HepG2 (cell line): ENCODE data around the gene NUP54. TPM values are rescaled to one million over a fixed set of nuclear protein-coding genes. Genes with fewer than 3 reads are reported as not detected.

Experiments used
- ATAC-seq: fragments of 200-7000 bp; cut with Tn5 transposase; 3 replicates; pipeline ENCODE4 v1.9.1; 2020; ENCODE audit warnings: mild to moderate bottlenecking, moderate library complexity
- BruUV-seq: library from RNA; stranded (reverse); fragments of 400-500 nt; replicated peaks from 2 replicates; lab custom pipeline; 2021; lab: Mats Ljungman, UMichigan
- CTCF ChIA-PET: fragments of 300-600 bp; formaldehyde crosslinking; extraction: SDS; loops from one replicate; lab custom pipeline; 2021; ENCODE audit warnings: low total read pairs, inconsistent platforms, low intra/inter-chr PET ratio; lab: Yijun Ruan, JAX
- POLR2A ChIA-PET: fragments of 350-600 bp; sonication (Branson Sonifier 250); formaldehyde crosslinking; loops from one replicate; lab custom pipeline; 2020; ENCODE audit warnings: antibody characterized with exemption, inconsistent platforms; lab: Yijun Ruan, JAX
- DNase-seq: peaks from one replicate; pipeline ENCODE4 v3.0.0-alpha.2; 2015; ENCODE audit warnings: low spot score
- FAIRE-seq: peaks from 3 replicates; lab custom pipeline; 2011; peaks lifted over from hg19 to GRCh38; lab: Jason Lieb, UNC
- H2AFZ ChIP-seq: one replicate; pipeline ENCODE4 v1.6.1; 2011; ENCODE audit warnings: low read length, inconsistent platforms
- H3K27ac ChIP-seq: fragments of 300-600 bp; 3 replicates; pipeline ENCODE4 v1.8.0; 2011; ENCODE audit warnings: mixed run types, mild to moderate bottlenecking, mixed read lengths, low read length, inconsistent platforms; ENCODE audit not compliant: insufficient read depth; ENCODE audit errors: extremely low read length
- H3K27me3 ChIP-seq, 2 experiments: fragments of 200-600 bp in 1 of 2; 2 replicates in 1 of 2; 3 replicates in 1 of 2; pipeline versions ENCODE4 v1.6.0 to v1.8.0; 2011; ENCODE audit warnings: low read length in 2 of 2, mild to moderate bottlenecking in 2 of 2, moderate library complexity in 2 of 2, inconsistent platforms in 1 of 2; ENCODE audit not compliant: insufficient read depth in 2 of 2, control insufficient read depth in 1 of 2
- H3K36me3 ChIP-seq, 2 experiments: fragments of 200-600 bp in 1 of 2; replicated peaks in 1 of 2; 2 replicates in 1 of 2; 3 replicates in 1 of 2; pipeline versions ENCODE4 v1.5.1 to v1.8.0; 2011; ENCODE audit warnings: low read length in 2 of 2, inconsistent platforms in 1 of 2; ENCODE audit not compliant: insufficient read depth in 2 of 2, control insufficient read depth in 1 of 2
- H3K4me1 ChIP-seq: 2 replicates; pipeline ENCODE4 v1.5.1; 2012; ENCODE audit warnings: low read length, inconsistent platforms; ENCODE audit not compliant: insufficient read depth
- H3K4me2 ChIP-seq: 2 replicates; pipeline ENCODE4 v1.6.0; 2011; ENCODE audit warnings: low read depth, low read length, inconsistent platforms
- H3K4me3 ChIP-seq, 3 experiments: fragments of 200-600 bp in 1 of 3; sonication (generic), shearing (Covaris generic) in 1 of 3; replicated peaks in 1 of 3; 2 replicates each; pipeline ENCODE4 v1.5.1; 2011 to 2016; ENCODE audit warnings: low read length in 3 of 3, inconsistent platforms in 2 of 3, low read depth in 2 of 3, mild to moderate bottlenecking in 2 of 3, control low read depth in 1 of 3, mixed read lengths in 1 of 3; ENCODE audit not compliant: insufficient read depth in 1 of 3
- H3K79me2 ChIP-seq: one replicate; pipeline ENCODE4 v1.6.1; 2011; ENCODE audit warnings: low read length, inconsistent platforms; ENCODE audit not compliant: insufficient read depth
- H3K9ac ChIP-seq: 2 replicates; pipeline ENCODE4 v1.6.0; 2011; ENCODE audit warnings: mild to moderate bottlenecking, low read depth, low read length, inconsistent platforms; ENCODE audit not compliant: insufficient read depth
- H3K9me3 ChIP-seq: 2 replicates; pipeline ENCODE4 v1.5.1; 2012; ENCODE audit warnings: mild to moderate bottlenecking, low read length
- H4K20me1 ChIP-seq: 2 replicates; pipeline ENCODE4 v1.6.0; 2011; ENCODE audit warnings: inconsistent platforms, mild to moderate bottlenecking, low read length, moderate library complexity; ENCODE audit not compliant: insufficient read depth
- AHDC1 ChIP-seq: sonication (generic); formaldehyde crosslinking; IDR thresholded peaks from 2 replicates; pipeline ENCODE4 v1.5.1; 2020; ENCODE audit warnings: mild to moderate bottlenecking, missing genetic modification reagents, borderline replicate concordance
- IRF2 ChIP-seq: IDR thresholded peaks from 2 replicates; pipeline ENCODE4 v1.6.1; 2018; ENCODE audit warnings: missing genetic modification reagents, missing compliant biosample characterization
- STAG1 ChIP-seq: sonication (generic); formaldehyde crosslinking; IDR thresholded peaks from 2 replicates; pipeline ENCODE4 v1.4.0; 2020; ENCODE audit warnings: missing genetic modification reagents
- TEF ChIP-seq: sonication (generic); formaldehyde crosslinking; IDR thresholded peaks from 2 replicates; pipeline ENCODE4 v1.5.0; 2020; ENCODE audit warnings: missing genetic modification reagents
- ZFP82 ChIP-seq: sonication (generic); formaldehyde crosslinking; IDR thresholded peaks from 2 replicates; pipeline ENCODE4 v1.5.1; 2020; ENCODE audit warnings: mild to moderate bottlenecking, missing genetic modification reagents, borderline replicate concordance
- ZNF326 ChIP-seq: sonication (generic); formaldehyde crosslinking; IDR thresholded peaks from 2 replicates; pipeline ENCODE4 v1.4.0; 2020; ENCODE audit warnings: missing genetic modification reagents, borderline replicate concordance
- ZNF44 ChIP-seq: sonication (generic); formaldehyde crosslinking; IDR thresholded peaks from 2 replicates; pipeline ENCODE4 v1.5.1; 2020; ENCODE audit warnings: mild to moderate bottlenecking, missing genetic modification reagents
- ZNF713 ChIP-seq: sonication (generic); formaldehyde crosslinking; IDR thresholded peaks from 2 replicates; pipeline ENCODE4 v1.4.0; 2020; ENCODE audit warnings: mild to moderate bottlenecking, missing genetic modification reagents
- ZNF768 ChIP-seq: sonication (generic); formaldehyde crosslinking; IDR thresholded peaks from 2 replicates; pipeline ENCODE4 v1.4.0; 2020; ENCODE audit warnings: missing genetic modification reagents
- ZNF816 ChIP-seq: sonication (generic); formaldehyde crosslinking; IDR thresholded peaks from 2 replicates; pipeline ENCODE4 v1.8.0; 2022; ENCODE audit warnings: missing genetic modification reagents, mild to moderate bottlenecking, borderline replicate concordance
- WGBS: methylation state at CpG from one replicate; pipeline ENCODE4 v1.1.6; 2017; ENCODE audit warnings: low lambda C conversion rate; 5-methylcytosine and 5-hydroxymethylcytosine counted together
- in situ Hi-C: cut with HindIII; loops from 2 replicates; pipeline ENCODE4 v1.10.0; 2017; ENCODE audit warnings: low pct_unique_long_range_greater_than_20kb; ENCODE audit not compliant: extremely low pct_ligation_motif_present
- intact Hi-C: fragments of 100-400 bp; cut with micrococcal nuclease; formaldehyde crosslinking; loops from one replicate; pipeline ENCODE4 v1.10.0; 2022; ENCODE audit not compliant: unreplicated experiment
- polyA plus RNA-seq, 8 experiments: library from polyadenylated mRNA; depleted of rRNA in 3 of 8; stranded (reverse) in 7 of 8; unstranded in 1 of 8; fragments of >200 nt; fragmentation: Illumina TruSeq in 4 of 8; extraction: Trizol in 4 of 8; gene quantifications; 2 replicates each; pipeline versions ENCODE4 v1.2.1 to v1.2.3, GENCODE V29; 2011 to 2016; ENCODE audit warnings: low read depth in 4 of 8, missing spikeins in 1 of 8, mixed read lengths in 1 of 8; ENCODE audit not compliant: insufficient read depth in 1 of 8
- total RNA-seq, 5 experiments: library from RNA; depleted of rRNA; stranded (reverse); fragments of >200 nt; fragmentation: Illumina TruSeq; extraction: Trizol; gene quantifications; 2 replicates each; pipeline ENCODE4 v1.2.3, GENCODE V29; 2016; ENCODE audit warnings: low read depth in 1 of 5

Gene NUP54
- total and polyA plus RNA-seq, 2 of the 13 experiments (the other 11 are each of a cell fraction or from before 2014, with no cell fraction given) = 36.1 to 69.3 TPM

DNA sequence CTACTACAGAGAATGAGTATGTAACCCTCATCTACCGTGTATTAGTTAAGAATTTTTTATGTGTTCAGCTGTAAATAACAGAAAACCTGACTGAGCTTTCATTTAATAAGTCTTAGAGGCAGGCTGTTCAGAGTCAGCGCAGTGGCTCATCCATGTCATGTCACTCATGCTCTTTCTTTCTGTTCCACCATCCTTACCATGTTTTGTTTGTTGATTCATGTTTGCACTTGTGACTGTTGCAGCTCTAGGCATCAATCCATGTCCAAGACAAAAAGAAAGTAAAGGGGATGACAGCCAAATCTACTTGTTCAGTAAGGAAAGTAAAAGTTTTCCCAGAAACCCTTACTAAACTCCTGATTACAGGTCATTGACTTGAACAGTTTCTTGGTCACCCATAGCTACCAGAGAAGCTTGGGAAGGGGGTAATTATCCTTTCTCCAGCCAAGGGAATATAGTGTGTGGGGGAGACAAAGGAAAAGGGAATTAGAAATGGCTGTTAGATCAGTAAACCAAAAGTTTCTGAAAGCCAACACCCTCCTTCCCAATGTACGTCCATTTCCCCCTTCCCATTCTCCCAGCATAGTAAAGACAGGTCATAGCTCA lies 64.7 kb downstream of the NUP54 start:
- Histone ChIP-seq H3K4me1 (peaks cover 13% of the 10 kb centered on the region), H3K36me3 (no peaks in the 10 kb centered on the region), H3K4me2 (no peak overlapping the region), H4K20me1 (no peaks in the 10 kb centered on the region), H3K79me2 (no peaks in the 10 kb centered on the region), H3K4me3 (no peak overlapping the region), H3K9me3 (no peaks in the 10 kb centered on the region)
- no peak for ATAC-seq
- BruUV-seq = no TSS peak
- intact Hi-C loops (no loop called here), in situ Hi-C loops (no loop called here)
- ChIA-PET POLR2A (no interaction called here), CTCF (no interaction called here)
- WGBS = 33% methylated on average over 3 of the region's 3 CpGs
- TF ChIP-seq ZNF768 (CRISPR knock-in tag) (no peak), STAG1 (CRISPR knock-in tag) (no peak), TEF (CRISPR knock-in tag) (no peak), IRF2 (CRISPR knock-in tag) (no peak), ZNF713 (no peak), ZFP82 (CRISPR knock-in tag) (no peak), AHDC1 (CRISPR knock-in tag) (no peak), ZNF44 (CRISPR knock-in tag) (no peak), ZNF326 (CRISPR knock-in tag) (no peak), ZNF816 (CRISPR knock-in tag) (no peak)
- TF ChIP-seq, all 625 proteins: peak for 0
- no peaks in the 10 kb centered on the region for H3K27me3 ChIP-seq
- DNase-seq (no peak), FAIRE-seq (no peak)
- no peak overlapping the region for H3K27ac ChIP-seq
- no peak overlapping the region for H2AFZ ChIP-seq
- no peak overlapping the region for H3K9ac ChIP-seq
